ENCODE results near the gene TMEM132D. TPM values are rescaled to one million over a fixed set of nuclear protein-coding genes. Genes with fewer than 3 reads are reported as not detected.

TMEM132D gene
- total and polyA plus RNA-seq, 2 donors (not counting 3 experiments of a cell fraction or from before 2014, with no cell fraction given), result not detected

GRCh38 chr12:129619271-129619670, 284.6 kb downstream of the TMEM132D start:
- intact Hi-C loops (cut with micrococcal nuclease) (no loop called here), dilution Hi-C loops (cut with MboI; ENCODE audit: extremely low pct_ligation_motif_present, low sequenced_read_pairs) (no loop called here)
- no peak for FAIRE-seq

More at GRCh38 chr12:129619271-129619670, 284.6 kb downstream of the TMEM132D start:
- peaks cover 7% of the 10 kb centered on the region for H3K9me3 ChIP-seq (replicated peaks; ENCODE audit: control insufficient read depth, insufficient read depth, low read length)
- ChIA-PET POLR2A (no interaction called here), CTCF (no interaction called here)
- H3K4me1 ChIP-seq (ENCODE audit: control insufficient read depth, extremely low read depth, insufficient read depth, low read length), result no peaks in the 10 kb centered on the region
- H4K20me1 ChIP-seq (replicated peaks; ENCODE audit: control insufficient read depth, extremely low read depth, insufficient read depth, low read length), result no peaks in the 10 kb centered on the region
- no peak overlapping the region for H3K27ac ChIP-seq (ENCODE audit: insufficient read depth, low read depth, low read length)
- DNase-seq (ENCODE audit: low read depth, low spot score), result no peak
- TF ChIP-seq EZH2 (IDR thresholded peaks at IDR 0.05; ENCODE audit: borderline replicate concordance, low read depth, low read length, severe bottlenecking) (no peak), MYC (IDR thresholded peaks at IDR 0.05; ENCODE audit: low read depth, low read length) (no peak), CTCF (IDR thresholded peaks at IDR 0.05; ENCODE audit: extremely low read depth in 1 of 2, insufficient read depth in 1 of 2, low read depth in 1 of 2, low read length in 2 of 2) (no peak), POLR2A (IDR thresholded peaks at IDR 0.05; ENCODE audit: low read depth, low read length) (no peak), POLR2AphosphoS5 (IDR thresholded peaks at IDR 0.05; ENCODE audit: insufficient read depth, low read depth, low read length) (no peak), FOS (IDR thresholded peaks at IDR 0.05; ENCODE audit: borderline replicate concordance, insufficient read depth, low read length) (no peak), GATA2 (IDR thresholded peaks at IDR 0.05; ENCODE audit: insufficient read depth, insufficient read length, low read depth, low read length) (no peak), JUN (IDR thresholded peaks at IDR 0.05; ENCODE audit: borderline replicate concordance, insufficient read depth, insufficient read length, low read depth) (no peak)
- TF ChIP-seq, protein P1, sequence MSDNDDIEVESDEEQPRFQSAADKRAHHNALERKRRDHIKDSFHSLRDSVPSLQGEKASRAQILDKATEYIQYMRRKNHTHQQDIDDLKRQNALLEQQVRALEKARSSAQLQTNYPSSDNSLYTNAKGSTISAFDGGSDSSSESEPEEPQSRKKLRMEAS (IDR thresholded peaks at IDR 0.05; ENCODE audit: insufficient read depth, insufficient read length), result no peak
- no peaks in the 10 kb centered on the region for H3K36me3 ChIP-seq (ENCODE audit: control insufficient read depth in 2 of 2, extremely low read depth in 1 of 2, insufficient read depth in 2 of 2, low read length in 2 of 2)
- H3K4me2 ChIP-seq (ENCODE audit: insufficient read depth, low read length), result no peak overlapping the region
- no peak overlapping the region for H3K9ac ChIP-seq (replicated peaks; ENCODE audit: extremely low read depth, insufficient read depth, low read length)
- no peak overlapping the region for H2AFZ ChIP-seq (ENCODE audit: low read depth, low read length)
- H3K27me3 ChIP-seq (ENCODE audit: control insufficient read depth in 2 of 2, insufficient read depth in 2 of 2, low read length in 2 of 2), result no peaks in the 10 kb centered on the region
- no peak overlapping the region for H3K4me3 ChIP-seq (replicated peaks in 1 of 3; ENCODE audit: insufficient read depth in 1 of 3, low read depth in 1 of 3, low read length in 3 of 3)
- H3K9me1 ChIP-seq (replicated peaks; ENCODE audit: control insufficient read depth, extremely low read depth, insufficient read depth, low read length), result no peaks in the 10 kb centered on the region
- no peaks in the 10 kb centered on the region for H3K79me2 ChIP-seq (ENCODE audit: control insufficient read depth, insufficient read depth, low read length)
- BruUV-seq (replicated peaks), result no TSS peak
